HepG2 (cell line): ENCODE data around the gene B3GALT6. TPM values are rescaled to one million over a fixed set of nuclear protein-coding genes. Genes with fewer than 3 reads are reported as not detected.

Source experiments
- ATAC-seq: fragments of 200-7000 bp; cut with Tn5 transposase; 3 replicates; pipeline ENCODE4 v1.9.1; 2020; ENCODE audit warnings: mild to moderate bottlenecking, moderate library complexity
- BruUV-seq: library from RNA; stranded (reverse); fragments of 400-500 nt; replicated peaks from 2 replicates; lab custom pipeline; 2021; lab: Mats Ljungman, UMichigan
- CTCF ChIA-PET: fragments of 300-600 bp; formaldehyde crosslinking; extraction: SDS; loops from one replicate; lab custom pipeline; 2021; ENCODE audit warnings: low total read pairs, inconsistent platforms, low intra/inter-chr PET ratio; lab: Yijun Ruan, JAX
- POLR2A ChIA-PET: fragments of 350-600 bp; sonication (Branson Sonifier 250); formaldehyde crosslinking; loops from one replicate; lab custom pipeline; 2020; ENCODE audit warnings: antibody characterized with exemption, inconsistent platforms; lab: Yijun Ruan, JAX
- DNase-seq: peaks from one replicate; pipeline ENCODE4 v3.0.0-alpha.2; 2015; ENCODE audit warnings: low spot score
- FAIRE-seq: peaks from 3 replicates; lab custom pipeline; 2011; peaks lifted over from hg19 to GRCh38; lab: Jason Lieb, UNC
- H2AFZ ChIP-seq: one replicate; pipeline ENCODE4 v1.6.1; 2011; ENCODE audit warnings: low read length, inconsistent platforms
- H3K27ac ChIP-seq: fragments of 300-600 bp; 3 replicates; pipeline ENCODE4 v1.8.0; 2011; ENCODE audit warnings: mixed run types, mild to moderate bottlenecking, mixed read lengths, low read length, inconsistent platforms; ENCODE audit not compliant: insufficient read depth; ENCODE audit errors: extremely low read length
- H3K27me3 ChIP-seq, 2 experiments: fragments of 200-600 bp in 1 of 2; 2 replicates in 1 of 2; 3 replicates in 1 of 2; pipeline versions ENCODE4 v1.6.0 to v1.8.0; 2011; ENCODE audit warnings: low read length in 2 of 2, mild to moderate bottlenecking in 2 of 2, moderate library complexity in 2 of 2, inconsistent platforms in 1 of 2; ENCODE audit not compliant: insufficient read depth in 2 of 2, control insufficient read depth in 1 of 2
- H3K36me3 ChIP-seq, 2 experiments: fragments of 200-600 bp in 1 of 2; replicated peaks in 1 of 2; 2 replicates in 1 of 2; 3 replicates in 1 of 2; pipeline versions ENCODE4 v1.5.1 to v1.8.0; 2011; ENCODE audit warnings: low read length in 2 of 2, inconsistent platforms in 1 of 2; ENCODE audit not compliant: insufficient read depth in 2 of 2, control insufficient read depth in 1 of 2
- H3K4me1 ChIP-seq: 2 replicates; pipeline ENCODE4 v1.5.1; 2012; ENCODE audit warnings: low read length, inconsistent platforms; ENCODE audit not compliant: insufficient read depth
- H3K4me2 ChIP-seq: 2 replicates; pipeline ENCODE4 v1.6.0; 2011; ENCODE audit warnings: low read depth, low read length, inconsistent platforms
- H3K4me3 ChIP-seq, 3 experiments: fragments of 200-600 bp in 1 of 3; sonication (generic), shearing (Covaris generic) in 1 of 3; replicated peaks in 1 of 3; 2 replicates each; pipeline ENCODE4 v1.5.1; 2011 to 2016; ENCODE audit warnings: low read length in 3 of 3, inconsistent platforms in 2 of 3, low read depth in 2 of 3, mild to moderate bottlenecking in 2 of 3, control low read depth in 1 of 3, mixed read lengths in 1 of 3; ENCODE audit not compliant: insufficient read depth in 1 of 3
- H3K79me2 ChIP-seq: one replicate; pipeline ENCODE4 v1.6.1; 2011; ENCODE audit warnings: low read length, inconsistent platforms; ENCODE audit not compliant: insufficient read depth
- H3K9ac ChIP-seq: 2 replicates; pipeline ENCODE4 v1.6.0; 2011; ENCODE audit warnings: mild to moderate bottlenecking, low read depth, low read length, inconsistent platforms; ENCODE audit not compliant: insufficient read depth
- H3K9me3 ChIP-seq: 2 replicates; pipeline ENCODE4 v1.5.1; 2012; ENCODE audit warnings: mild to moderate bottlenecking, low read length
- H4K20me1 ChIP-seq: 2 replicates; pipeline ENCODE4 v1.6.0; 2011; ENCODE audit warnings: inconsistent platforms, mild to moderate bottlenecking, low read length, moderate library complexity; ENCODE audit not compliant: insufficient read depth
- CHCHD3 ChIP-seq: sonication (generic); formaldehyde crosslinking; IDR thresholded peaks from 2 replicates; pipeline ENCODE4 v1.8.0; 2022; ENCODE audit warnings: mild to moderate bottlenecking, missing genetic modification reagents, moderate library complexity
- DDIT3 ChIP-seq: sonication (generic); formaldehyde crosslinking; IDR thresholded peaks from 2 replicates; pipeline ENCODE4 v1.4.0; 2020; ENCODE audit warnings: mild to moderate bottlenecking, missing genetic modification reagents
- MTA3 ChIP-seq: sonication (generic); formaldehyde crosslinking; IDR thresholded peaks from 2 replicates; pipeline ENCODE4 v1.4.0; 2020; ENCODE audit warnings: missing genetic modification reagents
- SOX5 ChIP-seq: IDR thresholded peaks from 2 replicates; pipeline ENCODE4 v1.6.1; 2016; ENCODE audit warnings: borderline replicate concordance
- TCF7 ChIP-seq: sonication (generic); IDR thresholded peaks from 2 replicates; pipeline ENCODE4 v1.6.1; 2016; ENCODE audit warnings: antibody characterized with exemption, low read depth
- ZBTB34 ChIP-seq: sonication (generic); formaldehyde crosslinking; IDR thresholded peaks from 2 replicates; pipeline ENCODE4 v1.8.0; 2022; ENCODE audit warnings: mild to moderate bottlenecking, missing genetic modification reagents
- ZIK1 ChIP-seq: sonication (generic); formaldehyde crosslinking; IDR thresholded peaks from 2 replicates; pipeline ENCODE4 v1.5.0; 2020; ENCODE audit warnings: mild to moderate bottlenecking, low read depth, missing genetic modification reagents, borderline replicate concordance
- ZNF121 ChIP-seq: sonication (generic); formaldehyde crosslinking; IDR thresholded peaks from 2 replicates; pipeline ENCODE4 v1.5.0; 2020; ENCODE audit warnings: mild to moderate bottlenecking, missing genetic modification reagents
- ZNF263 ChIP-seq: sonication (generic); formaldehyde crosslinking; IDR thresholded peaks from 2 replicates; pipeline ENCODE4 v1.4.0; 2020; ENCODE audit warnings: missing genetic modification reagents
- ZNF362 ChIP-seq: sonication (generic); formaldehyde crosslinking; IDR thresholded peaks from 2 replicates; pipeline ENCODE4 v1.4.0; 2020; ENCODE audit warnings: missing genetic modification reagents, mild to moderate bottlenecking, borderline replicate concordance
- ZNF781 ChIP-seq: sonication (generic); formaldehyde crosslinking; IDR thresholded peaks from 2 replicates; pipeline ENCODE4 v1.5.1; 2020; ENCODE audit warnings: borderline replicate concordance, mild to moderate bottlenecking, missing genetic modification reagents; ENCODE audit errors: not compliant biosample characterization
- ZNF850 ChIP-seq: sonication (generic); formaldehyde crosslinking; conservative IDR thresholded peaks from 2 replicates; pipeline ENCODE4 v1.9.0; 2021; ENCODE audit warnings: mild to moderate bottlenecking, missing genetic modification reagents
- WGBS: methylation state at CpG from one replicate; pipeline ENCODE4 v1.1.6; 2017; ENCODE audit warnings: low lambda C conversion rate; 5-methylcytosine and 5-hydroxymethylcytosine counted together
- in situ Hi-C: cut with HindIII; loops from 2 replicates; pipeline ENCODE4 v1.10.0; 2017; ENCODE audit warnings: low pct_unique_long_range_greater_than_20kb; ENCODE audit not compliant: extremely low pct_ligation_motif_present
- intact Hi-C: fragments of 100-400 bp; cut with micrococcal nuclease; formaldehyde crosslinking; loops from one replicate; pipeline ENCODE4 v1.10.0; 2022; ENCODE audit not compliant: unreplicated experiment
- polyA plus RNA-seq, 8 experiments: library from polyadenylated mRNA; depleted of rRNA in 3 of 8; stranded (reverse) in 7 of 8; unstranded in 1 of 8; fragments of >200 nt; fragmentation: Illumina TruSeq in 4 of 8; extraction: Trizol in 4 of 8; gene quantifications; 2 replicates each; pipeline versions ENCODE4 v1.2.1 to v1.2.3, GENCODE V29; 2011 to 2016; ENCODE audit warnings: low read depth in 4 of 8, missing spikeins in 1 of 8, mixed read lengths in 1 of 8; ENCODE audit not compliant: insufficient read depth in 1 of 8
- total RNA-seq, 5 experiments: library from RNA; depleted of rRNA; stranded (reverse); fragments of >200 nt; fragmentation: Illumina TruSeq; extraction: Trizol; gene quantifications; 2 replicates each; pipeline ENCODE4 v1.2.3, GENCODE V29; 2016; ENCODE audit warnings: low read depth in 1 of 5

Gene B3GALT6
- total and polyA plus RNA-seq, 2 of the 13 experiments (the other 11 are each of a cell fraction or from before 2014, with no cell fraction given): 3.9 to 14.2 TPM

GRCh38 chr1:1189111-1189510 is 42.9 kb upstream of the B3GALT6 start:
- CTCF ChIA-PET: no interaction called here
- no peak overlapping the region for H3K4me3 ChIP-seq
- POLR2A ChIA-PET: no interaction called here
- in situ Hi-C loops: no loop called here
- no peak overlapping the region for H3K27ac ChIP-seq
- no peaks in the 10 kb centered on the region for H3K36me3 ChIP-seq
- peaks cover 2 to 19% of the 10 kb centered on the region in 2 experiments for H3K27me3 ChIP-seq
- DNase-seq: no peak
- no TSS peak for BruUV-seq
- no peak overlapping the region for H3K9ac ChIP-seq
- H3K4me2 ChIP-seq: no peak overlapping the region
- TF ChIP-seq SOX5 (CRISPR knock-in tag) (no peak), ZNF850 (CRISPR knock-in tag) (no peak), ZIK1 (CRISPR knock-in tag) (no peak), CHCHD3 (CRISPR knock-in tag) (no peak), ZBTB34 (no peak), DDIT3 (CRISPR knock-in tag) (no peak)
- TF ChIP-seq, all 625 proteins: peak for 0
- no peak overlapping the region for H2AFZ ChIP-seq
- WGBS: 51% methylated on average over 5 of the region's 5 CpGs
- peaks cover 14% of the 10 kb centered on the region for H3K4me1 ChIP-seq
- H3K9me3 ChIP-seq: peaks cover under 1% of the 10 kb centered on the region; the same call in 1 of the 2 replicates
- intact Hi-C loops: no loop called here
- ATAC-seq: no peak
- no peaks in the 10 kb centered on the region for H3K79me2 ChIP-seq
- no peak for FAIRE-seq
- no peaks in the 10 kb centered on the region for H4K20me1 ChIP-seq

GRCh38 chr1:1191734-1192133 is 40.3 kb upstream of the B3GALT6 start:
- Histone ChIP-seq H3K79me2 (no peaks in the 10 kb centered on the region), H3K4me2 (no peak overlapping the region), H4K20me1 (no peaks in the 10 kb centered on the region), H3K4me3 (no peak overlapping the region), H3K27me3 (peaks cover 3 to 14% of the 10 kb centered on the region in 2 experiments; a peak in 4 of 5 replicates), H3K27ac (no peak overlapping the region), H3K9ac (no peak overlapping the region), H3K36me3 (no peaks in the 10 kb centered on the region), H3K4me1 (no peaks in the 10 kb centered on the region), H2AFZ (no peak overlapping the region), H3K9me3 (peaks cover 11% of the 10 kb centered on the region)
- intact Hi-C loops (no loop called here), in situ Hi-C loops (no loop called here)
- FAIRE-seq (no peak), ATAC-seq (no peak), DNase-seq (no peak)
- ChIA-PET POLR2A (no interaction called here), CTCF (no interaction called here)
- 34% methylated on average over 10 of the region's 11 CpGs for WGBS
- TF ChIP-seq ZNF263: no peak
- no peak for TF ChIP-seq ZNF781 (CRISPR knock-in tag)
- TF ChIP-seq TCF7: no peak
- TF ChIP-seq ZNF362: no peak
- TF ChIP-seq MTA3 (CRISPR knock-in tag): no peak
- TF ChIP-seq ZNF121: no peak
- no TSS peak for BruUV-seq
